ENCODE measurements around the gene ANKRD28.

The ANKRD28 gene

DNA sequence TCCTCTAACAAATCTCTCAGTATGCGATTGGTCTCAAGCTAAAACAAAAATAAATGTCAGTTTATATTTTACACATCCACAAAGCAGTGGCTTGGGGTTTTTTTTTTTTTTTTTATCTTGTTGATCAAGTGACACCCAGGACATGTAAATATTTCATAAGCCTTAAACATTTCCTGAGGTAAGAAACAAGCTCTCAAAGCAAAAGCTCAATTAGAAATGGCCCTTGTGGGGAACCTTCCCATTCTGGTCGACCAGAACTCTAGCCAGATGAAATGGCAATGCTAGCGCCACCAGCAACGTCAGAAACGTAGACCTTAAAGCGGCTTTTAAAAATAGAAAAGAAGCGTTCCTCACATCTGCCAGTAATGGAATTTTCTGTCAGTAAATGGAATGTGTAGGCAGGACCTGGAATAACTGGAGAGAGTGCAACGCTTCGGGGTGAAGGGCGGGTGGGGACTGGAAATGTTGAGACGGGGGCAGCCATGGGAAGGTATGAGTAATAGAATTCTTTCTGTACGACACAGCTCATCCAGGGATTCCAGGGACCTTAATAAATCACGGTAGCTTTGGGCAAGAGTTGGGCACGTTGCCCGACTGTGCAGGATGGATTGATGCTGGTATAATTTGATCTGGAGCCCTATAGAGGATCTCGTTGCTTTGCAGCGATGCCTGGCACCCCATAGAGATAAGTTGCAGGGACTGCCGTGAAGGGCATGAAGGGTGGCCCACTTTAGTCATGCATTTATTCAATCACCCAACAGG is 151.9 kb downstream of the ANKRD28 start:
- TF ChIP-seq SIN3A (IDR thresholded peaks at IDR 0.05; ENCODE audit: borderline replicate concordance, insufficient read depth, low read length) = no peak
- no peak for TF ChIP-seq TAF1 (IDR thresholded peaks at IDR 0.05; ENCODE audit: borderline replicate concordance, insufficient read depth, low read length)
- no peak for TF ChIP-seq FOXP2 (optimal IDR thresholded peaks at IDR 0.05; ENCODE audit: borderline replicate concordance, extremely low read depth, extremely low read length, insufficient read depth)
- TF ChIP-seq POLR2AphosphoS5 (IDR thresholded peaks at IDR 0.05; ENCODE audit: low read depth, low read length) = no peak
- no peak for TF ChIP-seq REST (IDR thresholded peaks at IDR 0.05; ENCODE audit: insufficient read depth in 1 of 2, low read depth in 2 of 2, low read length in 2 of 2)

GRCh38 chr3:15645246-15645645 is 152.5 kb downstream of the ANKRD28 start:
- no peak for TF ChIP-seq TAF1 (IDR thresholded peaks at IDR 0.05; ENCODE audit: borderline replicate concordance, insufficient read depth, low read length)
- no peak for TF ChIP-seq SIN3A (IDR thresholded peaks at IDR 0.05; ENCODE audit: borderline replicate concordance, insufficient read depth, low read length)

GRCh38 chr3:15638891-15639262 is 158.9 kb downstream of the ANKRD28 start:
- TF ChIP-seq TAF1 (IDR thresholded peaks at IDR 0.05; ENCODE audit: borderline replicate concordance, insufficient read depth, low read length) = no peak
- no peak for TF ChIP-seq SIN3A (IDR thresholded peaks at IDR 0.05; ENCODE audit: borderline replicate concordance, insufficient read depth, low read length)
- TF ChIP-seq REST (IDR thresholded peaks at IDR 0.05; ENCODE audit: insufficient read depth in 1 of 2, low read depth in 2 of 2, low read length in 2 of 2) = no peak
- TF ChIP-seq FOXP2 (optimal IDR thresholded peaks at IDR 0.05; ENCODE audit: borderline replicate concordance, extremely low read depth, extremely low read length, insufficient read depth) = no peak
- TF ChIP-seq POLR2AphosphoS5 (IDR thresholded peaks at IDR 0.05; ENCODE audit: low read depth, low read length) = no peak

GRCh38 chr3:15638193-15638890 is 159.4 kb downstream of the ANKRD28 start:
- TF ChIP-seq POLR2AphosphoS5 (IDR thresholded peaks at IDR 0.05; ENCODE audit: low read depth, low read length) (no peak), SIN3A (IDR thresholded peaks at IDR 0.05; ENCODE audit: borderline replicate concordance, insufficient read depth, low read length) (no peak)

- TF ChIP-seq FOXP2 (optimal IDR thresholded peaks at IDR 0.05; ENCODE audit: borderline replicate concordance, extremely low read depth, extremely low read length, insufficient read depth) (no peak), SIN3A (IDR thresholded peaks at IDR 0.05; ENCODE audit: borderline replicate concordance, insufficient read depth, low read length) (no peak), POLR2AphosphoS5 (IDR thresholded peaks at IDR 0.05; ENCODE audit: low read depth, low read length) (no peak), TAF1 (IDR thresholded peaks at IDR 0.05; ENCODE audit: borderline replicate concordance, insufficient read depth, low read length) (no peak), REST (IDR thresholded peaks at IDR 0.05; ENCODE audit: insufficient read depth in 1 of 2, low read depth in 2 of 2, low read length in 2 of 2) (no peak)
Observed at GRCh38 chr3:15637131-15637951, 160.4 kb downstream of the ANKRD28 start.
